GM13976 (cell line): ENCODE results near the gene RO60.
A peak's percentile ranks its signal among the peaks of the same experiment; 100 is the strongest.

Source experiments
- DNase-seq: peaks from one replicate; pipeline ENCODE4 v3.0.0; 2012; ENCODE audit warnings: low spot score
- in situ Hi-C: fragments of 300-500 bp; cut with MboI; formaldehyde crosslinking; loops from one replicate; pipeline ENCODE4 v1.12.0; 2022; ENCODE audit warnings: low sequenced_read_pairs, mixed read lengths, inconsistent platforms; ENCODE audit not compliant: unreplicated experiment
- TF ChIP-seq, protein P1 (sequence below): IDR thresholded peaks from 2 replicates; pipeline ENCODE4 v1.5.1; 2012; ENCODE audit warnings: borderline replicate concordance, mild to moderate bottlenecking; ENCODE audit not compliant: insufficient read depth; ENCODE audit errors: extremely low read depth, missing control alignments, control extremely low read depth

The RO60 gene

DNA sequence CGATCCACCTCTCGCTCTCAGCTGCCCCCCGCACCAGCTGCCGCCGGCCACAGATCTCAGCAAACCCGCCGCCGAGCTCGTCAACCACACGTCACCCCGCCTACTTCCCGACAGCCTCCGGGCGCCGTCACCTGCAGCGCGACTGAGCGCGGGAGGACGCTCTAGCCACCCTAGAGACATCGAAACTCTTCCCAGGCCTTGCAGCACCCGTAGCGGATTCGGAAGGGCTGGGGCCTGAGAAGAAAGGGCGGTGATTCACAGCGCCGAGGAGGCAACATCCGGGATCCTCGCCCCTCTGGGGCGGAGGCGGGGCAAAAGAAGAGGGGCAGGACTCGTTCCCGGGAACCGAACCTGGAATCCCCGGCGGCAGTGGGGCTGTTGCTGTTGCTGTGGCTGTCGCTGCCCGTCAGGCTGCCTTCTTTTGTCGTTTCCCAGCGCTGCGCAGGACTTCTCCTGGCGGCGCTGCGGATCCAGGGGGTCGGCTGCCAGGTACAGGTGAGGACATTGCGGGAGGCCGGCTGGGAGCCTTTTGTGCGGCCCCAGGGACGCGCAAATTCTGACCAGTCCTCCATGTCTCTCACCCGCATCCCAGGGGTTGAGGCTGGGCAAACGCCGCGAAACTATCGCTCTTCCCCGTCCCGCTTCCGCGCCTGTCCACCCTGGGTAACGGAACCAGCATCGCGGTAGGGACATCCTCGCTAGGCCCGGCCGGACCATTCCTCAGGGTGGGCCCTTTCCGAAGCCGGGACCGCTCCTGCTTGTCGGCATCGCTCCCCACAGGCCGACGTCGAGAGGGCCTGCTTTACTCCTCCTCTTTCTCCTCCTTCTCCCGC lies at the start of gene RO60, which contains the start of gene UCHL5:
Gene RO60 (plus strand): TSS at position 331 of the 833 bp plus-strand sequence. CDS start 9,443 bp downstream, outside the sequence.
Gene UCHL5 (minus strand): TSS at position 79 of the 833 bp plus-strand sequence. CDS start 100 bp downstream, outside the sequence.
- TF ChIP-seq, protein P1, sequence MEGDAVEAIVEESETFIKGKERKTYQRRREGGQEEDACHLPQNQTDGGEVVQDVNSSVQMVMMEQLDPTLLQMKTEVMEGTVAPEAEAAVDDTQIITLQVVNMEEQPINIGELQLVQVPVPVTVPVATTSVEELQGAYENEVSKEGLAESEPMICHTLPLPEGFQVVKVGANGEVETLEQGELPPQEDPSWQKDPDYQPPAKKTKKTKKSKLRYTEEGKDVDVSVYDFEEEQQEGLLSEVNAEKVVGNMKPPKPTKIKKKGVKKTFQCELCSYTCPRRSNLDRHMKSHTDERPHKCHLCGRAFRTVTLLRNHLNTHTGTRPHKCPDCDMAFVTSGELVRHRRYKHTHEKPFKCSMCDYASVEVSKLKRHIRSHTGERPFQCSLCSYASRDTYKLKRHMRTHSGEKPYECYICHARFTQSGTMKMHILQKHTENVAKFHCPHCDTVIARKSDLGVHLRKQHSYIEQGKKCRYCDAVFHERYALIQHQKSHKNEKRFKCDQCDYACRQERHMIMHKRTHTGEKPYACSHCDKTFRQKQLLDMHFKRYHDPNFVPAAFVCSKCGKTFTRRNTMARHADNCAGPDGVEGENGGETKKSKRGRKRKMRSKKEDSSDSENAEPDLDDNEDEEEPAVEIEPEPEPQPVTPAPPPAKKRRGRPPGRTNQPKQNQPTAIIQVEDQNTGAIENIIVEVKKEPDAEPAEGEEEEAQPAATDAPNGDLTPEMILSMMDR, result peak; percentile 28
- DNase-seq, result peak; percentile 93
- in situ Hi-C loops, result no loop called here

DNA sequence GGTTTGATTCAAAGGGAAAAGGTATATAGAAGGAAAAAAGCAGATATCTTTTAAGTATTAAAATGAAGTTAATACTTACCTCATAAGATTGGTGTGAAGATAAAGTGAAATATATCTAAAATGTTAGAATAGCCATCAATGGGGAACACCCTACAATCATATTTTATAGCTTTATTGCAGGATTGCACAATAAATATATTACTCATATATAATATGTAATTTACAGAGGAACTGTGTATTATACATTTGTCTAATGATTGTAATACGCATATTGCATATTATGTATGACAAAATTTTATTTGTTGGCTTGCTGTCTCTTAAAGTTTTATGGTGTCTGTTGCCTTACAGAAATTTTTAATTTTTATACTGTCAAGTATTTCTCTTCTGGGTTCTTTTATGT lies 48.0 kb upstream of the RO60 start:
- TF ChIP-seq, protein P1, result no peak
- DNase-seq, result no peak
- in situ Hi-C loops, result loop anchor here (10.0 to 25.0 kb wide), 2 partner anchors 199 to 537 kb away; partner anchors contain the start of gene RGS2

DNA sequence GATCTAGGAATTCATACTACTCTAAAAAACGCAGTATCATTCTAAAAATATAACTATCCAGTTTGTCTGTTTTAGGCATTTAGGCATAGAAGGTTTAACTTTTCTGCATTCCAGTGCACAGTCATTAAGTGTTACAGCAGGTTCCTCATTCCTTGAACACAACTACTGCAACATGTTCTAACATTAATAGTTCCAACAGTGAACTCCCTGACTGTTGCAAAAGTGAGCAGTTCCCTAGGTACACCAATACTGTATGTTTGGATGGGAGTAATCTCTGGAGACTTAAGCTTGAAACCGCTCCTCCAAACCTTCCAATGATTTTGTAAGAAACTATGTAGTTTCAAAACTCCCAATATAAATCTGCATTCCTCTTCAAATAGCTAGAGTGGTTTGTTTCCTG lies 46.4 kb upstream of the RO60 start:
- no peak for DNase-seq
- in situ Hi-C loops, result loop anchor here (10.0 to 25.0 kb wide), 2 partner anchors 201 to 538 kb away; partner anchors contain the start of gene RGS2
- TF ChIP-seq, protein P1, result no peak

DNA sequence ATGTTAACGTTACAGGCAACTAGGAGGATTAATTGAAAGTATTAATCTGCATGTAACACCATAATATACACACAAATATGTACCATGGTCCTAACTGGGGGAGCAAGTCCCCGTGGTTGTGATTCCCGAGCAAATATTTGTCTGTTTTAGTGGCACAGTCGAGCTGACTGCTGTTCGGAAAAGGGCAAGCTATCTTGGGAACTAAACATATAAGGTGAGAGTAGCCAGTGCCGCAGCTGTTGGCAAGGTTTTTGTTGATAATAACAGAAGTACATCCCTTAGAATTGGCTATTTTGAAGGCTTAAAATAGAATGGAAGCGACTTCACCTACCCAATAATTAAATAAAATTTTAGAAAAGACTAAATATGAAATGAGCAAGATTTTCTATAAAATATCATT lies 45.7 kb upstream of the RO60 start:
- in situ Hi-C loops, result loop anchor here (10.0 to 25.0 kb wide), 2 partner anchors 201 to 539 kb away; partner anchors contain the start of gene RGS2
- TF ChIP-seq, protein P1, result no peak
- no peak for DNase-seq

DNA sequence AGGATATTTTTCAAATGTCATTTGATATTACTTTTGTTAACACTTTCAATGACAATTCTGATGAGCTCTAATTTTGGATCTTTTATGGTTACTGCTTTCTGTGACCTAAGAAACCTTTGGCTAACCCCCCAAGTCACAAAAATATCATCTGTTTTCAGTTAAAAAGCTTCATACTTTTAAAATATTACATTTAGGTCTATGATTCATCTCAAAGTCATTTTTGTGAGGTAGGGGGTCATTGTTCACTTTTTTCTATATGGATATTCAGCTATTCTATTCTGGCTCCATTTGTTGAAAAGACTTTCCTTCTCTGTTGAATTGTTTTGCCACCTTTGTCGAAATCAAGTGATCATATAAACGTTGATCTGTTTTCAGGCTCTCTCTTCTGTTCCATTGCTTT lies 45.0 kb upstream of the RO60 start:
- TF ChIP-seq, protein P1, result no peak
- in situ Hi-C loops, result loop anchor here (10.0 to 25.0 kb wide), 2 partner anchors 202 to 540 kb away; partner anchors contain the start of gene RGS2
- no peak for DNase-seq

DNA sequence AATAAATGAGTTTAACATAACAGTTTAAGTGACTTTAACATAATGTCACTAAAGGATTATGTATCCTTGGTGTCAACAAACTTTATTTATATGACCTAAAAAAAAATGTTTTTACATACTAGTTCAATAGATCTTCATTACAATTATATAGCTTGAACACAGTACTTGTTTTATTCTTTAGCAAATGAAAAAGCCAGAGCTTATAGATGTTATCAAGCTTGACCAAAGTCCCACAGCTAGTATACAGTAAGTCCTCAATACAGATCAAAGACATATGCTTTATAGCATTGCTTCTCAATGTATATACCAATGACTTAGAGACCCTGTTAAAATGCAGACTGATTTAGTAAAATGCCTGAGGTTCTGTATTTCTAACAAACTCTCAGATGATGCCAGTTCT lies 42.6 kb upstream of the RO60 start:
- in situ Hi-C loops, result loop anchor here (10.0 to 25.0 kb wide), 2 partner anchors 204 to 542 kb away; partner anchors contain the start of gene RGS2
- TF ChIP-seq, protein P1, result no peak
- DNase-seq, result no peak
